Measurements from ENCODE around the gene BAZ2B.
"Not testable (repeated sequence)": the region's sequence is repeated elsewhere in the genome, so short reads cannot be mapped to it uniquely, and the experiment has no call there.

Gene BAZ2B

GRCh38 chr2:159573294-159573693 lies 43.1 kb downstream of the BAZ2B start:
- DNase-seq: no peak

- DNase-seq: no peak
Observed at GRCh38 chr2:159572459-159572858, 43.9 kb downstream of the BAZ2B start.

- DNase-seq: no peak
Observed at GRCh38 chr2:159571540-159572260, 44.6 kb downstream of the BAZ2B start.

- DNase-seq: no peak
Observed at GRCh38 chr2:159564081-159564480, 52.3 kb downstream of the BAZ2B start.

- DNase-seq: no peak
Observed at GRCh38 chr2:159562248-159562647, 54.1 kb downstream of the BAZ2B start.

GRCh38 chr2:159561786-159562185 lies 54.6 kb downstream of the BAZ2B start:
- no peak for DNase-seq

GRCh38 chr2:159561242-159561641 lies 55.1 kb downstream of the BAZ2B start:
- no peak for DNase-seq

- no peak for DNase-seq
Observed at GRCh38 chr2:159559034-159559433, 57.3 kb downstream of the BAZ2B start.

- DNase-seq: no peak
Observed at GRCh38 chr2:159558479-159558878, 57.9 kb downstream of the BAZ2B start.

- no peak for DNase-seq
Observed at GRCh38 chr2:159557437-159558034, 58.8 kb downstream of the BAZ2B start.

GRCh38 chr2:159555651-159556392 lies 60.5 kb downstream of the BAZ2B start:
- no peak for DNase-seq

GRCh38 chr2:159553727-159554126 lies 62.6 kb downstream of the BAZ2B start:
- no peak for DNase-seq

GRCh38 chr2:159551806-159552205 lies 64.5 kb downstream of the BAZ2B start:
- DNase-seq: no peak

GRCh38 chr2:159550231-159550630 lies 66.1 kb downstream of the BAZ2B start:
- no peak for DNase-seq

- DNase-seq: no peak
Observed at GRCh38 chr2:159549234-159549633, 67.1 kb downstream of the BAZ2B start.

GRCh38 chr2:159546716-159547430 lies 69.5 kb downstream of the BAZ2B start:
- no peak for DNase-seq

GRCh38 chr2:159546039-159546438 lies 70.3 kb downstream of the BAZ2B start:
- no peak for DNase-seq

GRCh38 chr2:159545085-159545484 lies 71.3 kb downstream of the BAZ2B start:
- no peak for DNase-seq

- no peak for DNase-seq
Observed at GRCh38 chr2:159542101-159542500, 74.2 kb downstream of the BAZ2B start.

GRCh38 chr2:159539701-159540100 lies 76.6 kb downstream of the BAZ2B start:
- no peak for DNase-seq

- DNase-seq: no peak
Observed at GRCh38 chr2:159538801-159539200, 77.5 kb downstream of the BAZ2B start.

- not testable (repeated sequence) for DNase-seq
Observed at GRCh38 chr2:159535261-159535660, 81.1 kb downstream of the BAZ2B start.

GRCh38 chr2:159531475-159531874 lies 84.9 kb downstream of the BAZ2B start:
- DNase-seq: no peak
